Fibroblast of skin of right quadriceps (primary cell): ENCODE results near the gene FBXO7.

Source experiments
- DNase-seq: peaks from one replicate; pipeline ENCODE4 v3.0.0-alpha.2; 2013

The FBXO7 gene

GRCh38 chr22:32492111-32492510, 17.5 kb downstream of the FBXO7 start:
- no peak for DNase-seq

GRCh38 chr22:32493551-32493950, 18.9 kb downstream of the FBXO7 start:
- no peak for DNase-seq

- DNase-seq = no peak
These were observed 20.4 kb downstream of the FBXO7 start for GRCh38 chr22:32494971-32495370.

GRCh38 chr22:32499666-32500065, 25.1 kb downstream of the FBXO7 start:
- peak; percentile 14 for DNase-seq

GRCh38 chr22:32501836-32502752, 27.5 kb downstream of the FBXO7 start:
- no peak for DNase-seq

- no peak for DNase-seq
These were observed 34.4 kb downstream of the FBXO7 start for GRCh38 chr22:32509045-32509444.

GRCh38 chr22:32511274-32511673, 36.7 kb downstream of the FBXO7 start:
- no peak for DNase-seq

GRCh38 chr22:32511776-32512175, 37.2 kb downstream of the FBXO7 start:
- no peak for DNase-seq

GRCh38 chr22:32512267-32512982, 37.8 kb downstream of the FBXO7 start:
- DNase-seq = no peak

GRCh38 chr22:32515084-32515483, 40.5 kb downstream of the FBXO7 start:
- DNase-seq = no peak

GRCh38 chr22:32517488-32517887, 42.9 kb downstream of the FBXO7 start:
- DNase-seq = no peak

- no peak for DNase-seq
These were observed 43.3 kb downstream of the FBXO7 start for GRCh38 chr22:32517921-32518320.

- DNase-seq = peak; percentile 66
These were observed 43.8 kb downstream of the FBXO7 start for GRCh38 chr22:32518381-32518780.

GRCh38 chr22:32518848-32519247, 44.2 kb downstream of the FBXO7 start:
- no peak for DNase-seq

- DNase-seq = no peak
These were observed 46.0 kb downstream of the FBXO7 start for GRCh38 chr22:32520612-32521011.

- DNase-seq = no peak
These were observed 47.6 kb downstream of the FBXO7 start for GRCh38 chr22:32522237-32522636.

GRCh38 chr22:32527756-32528155, 53.1 kb downstream of the FBXO7 start:
- no peak for DNase-seq

GRCh38 chr22:32528316-32528715, 53.7 kb downstream of the FBXO7 start:
- no peak for DNase-seq

- DNase-seq = peak; percentile 78
These were observed 54.7 kb downstream of the FBXO7 start for GRCh38 chr22:32528984-32529982.

- DNase-seq = peak; percentile 17
These were observed 56.6 kb downstream of the FBXO7 start for GRCh38 chr22:32531228-32531627.

GRCh38 chr22:32531931-32532819, 57.6 kb downstream of the FBXO7 start:
- DNase-seq = peak; percentile 93

GRCh38 chr22:32532820-32533128, 58.2 kb downstream of the FBXO7 start:
- no peak for DNase-seq
